GM21576 (cell line): Measurements from ENCODE around the gene KCNJ3.

Experiments used
- ATAC-seq: cut with Tn5 transposase; IDR thresholded peaks from one replicate; pipeline ENCODE4 v1.9.1; 2021; ENCODE audit warnings: mild to moderate bottlenecking, moderate library complexity; ENCODE audit not compliant: unreplicated experiment

KCNJ3 gene, protein sequence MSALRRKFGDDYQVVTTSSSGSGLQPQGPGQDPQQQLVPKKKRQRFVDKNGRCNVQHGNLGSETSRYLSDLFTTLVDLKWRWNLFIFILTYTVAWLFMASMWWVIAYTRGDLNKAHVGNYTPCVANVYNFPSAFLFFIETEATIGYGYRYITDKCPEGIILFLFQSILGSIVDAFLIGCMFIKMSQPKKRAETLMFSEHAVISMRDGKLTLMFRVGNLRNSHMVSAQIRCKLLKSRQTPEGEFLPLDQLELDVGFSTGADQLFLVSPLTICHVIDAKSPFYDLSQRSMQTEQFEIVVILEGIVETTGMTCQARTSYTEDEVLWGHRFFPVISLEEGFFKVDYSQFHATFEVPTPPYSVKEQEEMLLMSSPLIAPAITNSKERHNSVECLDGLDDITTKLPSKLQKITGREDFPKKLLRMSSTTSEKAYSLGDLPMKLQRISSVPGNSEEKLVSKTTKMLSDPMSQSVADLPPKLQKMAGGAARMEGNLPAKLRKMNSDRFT

DNA sequence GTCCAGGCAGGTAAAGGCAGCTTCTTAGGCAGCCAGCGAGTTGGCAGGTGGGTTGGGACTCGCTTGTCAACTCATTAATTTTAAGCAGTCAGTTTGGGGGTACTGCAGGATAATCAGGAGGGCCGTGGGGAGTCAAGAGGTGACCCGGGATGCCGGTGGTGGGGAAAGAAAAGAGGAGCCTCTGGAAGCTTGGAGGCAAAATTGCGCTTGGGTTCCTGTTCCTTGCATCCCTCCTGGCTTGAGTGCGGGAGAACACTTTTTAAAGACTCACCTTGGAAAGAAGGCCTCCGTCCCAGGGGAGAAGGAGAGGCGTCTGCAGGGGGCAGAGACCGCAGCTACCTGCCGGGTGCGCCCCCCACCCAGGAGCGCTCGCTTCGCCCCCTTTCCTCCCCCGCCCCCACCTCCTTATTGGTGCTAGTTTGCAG, at the start of gene KCNJ3:
Gene KCNJ3, plus strand, starts transcription at position 400 of the 425 bp plus-strand sequence. CDS start 81 bp downstream, outside the sequence.
- no peak for ATAC-seq

DNA sequence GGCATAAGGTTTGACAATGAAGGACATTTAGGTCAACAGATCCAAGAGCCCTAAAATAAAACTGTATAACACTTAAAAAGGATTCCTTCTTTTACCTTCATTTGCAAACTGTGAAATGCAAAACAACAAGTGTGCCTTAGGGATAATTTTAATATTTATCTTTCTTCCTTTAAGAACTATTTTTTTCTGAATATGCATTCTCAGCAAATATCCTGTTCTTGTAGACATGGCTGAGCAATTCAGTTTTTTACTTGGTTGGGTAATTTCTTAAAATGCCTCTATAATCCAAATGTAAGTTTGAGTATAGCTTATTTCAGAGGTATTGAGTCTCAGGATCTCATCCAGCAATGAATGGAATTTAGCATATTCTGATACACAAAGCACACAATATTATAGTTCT, 43.0 kb upstream of the KCNJ3 start:
- ATAC-seq, result no peak

DNA sequence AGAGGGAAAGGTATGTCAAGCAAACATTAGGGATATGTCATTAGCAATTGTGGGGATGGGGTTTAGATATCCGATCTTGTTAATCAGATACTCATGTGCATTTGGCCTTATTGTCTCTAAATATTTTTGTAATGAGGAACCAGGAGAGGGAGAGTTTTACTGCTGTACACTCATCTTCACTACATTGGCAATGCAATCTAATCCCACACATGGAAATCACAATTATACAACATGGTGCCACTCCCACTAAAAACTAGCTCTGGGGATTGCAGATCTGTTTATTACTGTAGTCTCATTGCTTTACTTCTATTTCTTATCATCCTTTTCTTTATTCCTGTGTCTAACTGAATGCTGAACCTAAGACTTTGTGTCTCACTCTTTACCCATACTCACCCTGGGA, 39.6 kb upstream of the KCNJ3 start:
- ATAC-seq, result no peak

DNA sequence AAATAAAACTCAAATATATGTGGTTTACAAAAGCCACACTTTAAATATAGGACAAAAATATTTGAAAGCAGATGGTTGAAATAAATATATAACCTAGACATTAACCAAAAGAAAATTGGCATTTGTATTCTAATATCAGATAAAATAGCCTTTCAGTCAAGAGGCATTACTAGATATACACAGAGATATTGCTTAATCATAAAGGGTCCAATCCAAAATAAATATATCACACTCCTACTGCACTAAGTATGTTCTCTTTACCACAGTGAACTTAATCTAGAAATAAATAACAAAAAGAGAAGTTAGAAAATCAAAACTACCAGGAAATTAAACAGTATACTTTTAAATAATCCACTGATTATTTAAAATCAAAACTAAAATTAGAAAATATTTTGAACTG, 34.2 kb upstream of the KCNJ3 start:
- ATAC-seq, result no peak

DNA sequence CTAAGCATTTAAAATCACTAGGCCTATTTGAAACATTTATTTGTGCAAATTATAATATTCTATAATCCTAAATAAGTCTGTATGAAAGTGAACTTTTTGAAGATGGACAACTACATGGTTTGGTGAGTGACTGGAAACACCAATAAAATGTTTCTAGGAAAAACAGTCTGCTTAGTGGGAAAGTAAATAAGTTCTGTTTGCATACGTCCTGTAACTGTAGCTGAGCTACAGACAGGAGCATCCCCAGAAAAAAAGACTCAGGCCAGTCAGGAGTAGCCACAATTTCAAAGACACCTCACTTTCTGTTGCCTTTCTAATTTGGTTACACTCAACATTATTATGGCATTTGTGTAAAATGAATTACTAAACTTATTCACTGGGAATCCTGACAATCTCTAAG, 28.4 kb upstream of the KCNJ3 start:
- ATAC-seq, result no peak

DNA sequence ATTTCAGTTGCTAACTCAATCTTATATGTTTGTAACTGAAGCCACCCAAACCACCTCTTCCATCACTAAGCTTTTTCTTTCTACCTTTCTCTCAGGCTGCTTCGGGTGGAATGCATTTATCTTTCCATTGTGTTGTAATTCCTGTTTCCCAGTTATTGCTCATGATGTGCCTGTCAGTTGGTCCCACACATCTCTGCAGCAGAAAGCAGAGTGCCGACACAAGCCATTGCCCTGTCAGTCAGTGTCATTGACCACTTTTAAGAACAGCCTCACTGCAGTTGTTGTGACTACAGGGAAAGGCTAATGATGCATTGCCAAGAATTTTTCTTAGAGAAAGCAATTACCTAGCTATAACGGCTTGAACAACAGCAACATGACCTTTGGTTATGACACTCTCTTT, 24.8 kb upstream of the KCNJ3 start:
- no peak for ATAC-seq

DNA sequence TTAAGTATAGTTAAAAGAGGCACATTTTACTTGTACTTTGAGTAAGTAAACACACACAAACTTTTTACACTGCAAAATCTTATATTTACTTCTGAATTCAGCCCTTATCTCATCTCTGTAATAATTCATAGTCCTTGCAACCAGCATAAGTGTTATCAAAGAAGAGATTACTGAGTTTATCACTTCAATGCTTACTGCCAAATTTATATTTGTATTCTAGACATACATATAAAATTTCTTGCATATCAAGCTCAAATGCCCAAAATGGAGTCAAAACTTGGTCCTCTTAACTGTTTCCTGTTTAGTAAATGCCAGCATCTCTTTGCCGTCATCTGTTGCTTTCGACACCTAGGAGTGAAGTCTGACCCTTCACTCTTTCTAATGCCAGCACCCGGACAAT, 21.1 kb upstream of the KCNJ3 start:
- no peak for ATAC-seq

DNA sequence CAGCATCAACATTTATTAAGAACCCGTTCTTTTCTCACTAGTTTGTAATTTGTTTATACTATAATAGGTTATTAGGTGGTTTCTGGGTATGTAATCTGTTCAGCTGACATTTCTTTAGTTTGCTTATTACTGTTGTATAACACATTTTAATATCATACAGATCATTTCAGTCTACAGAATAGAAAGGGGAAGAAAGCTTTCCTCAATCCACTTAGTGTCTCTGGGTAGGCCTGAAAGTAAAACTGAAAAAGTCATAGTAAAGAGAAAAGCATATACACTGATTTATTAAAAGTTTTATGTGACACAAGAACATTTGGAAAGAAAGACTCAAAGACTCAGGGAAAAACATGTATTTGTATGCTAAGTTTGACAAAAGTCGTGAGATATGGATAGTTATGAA, 16.8 kb upstream of the KCNJ3 start:
- ATAC-seq, result no peak

DNA sequence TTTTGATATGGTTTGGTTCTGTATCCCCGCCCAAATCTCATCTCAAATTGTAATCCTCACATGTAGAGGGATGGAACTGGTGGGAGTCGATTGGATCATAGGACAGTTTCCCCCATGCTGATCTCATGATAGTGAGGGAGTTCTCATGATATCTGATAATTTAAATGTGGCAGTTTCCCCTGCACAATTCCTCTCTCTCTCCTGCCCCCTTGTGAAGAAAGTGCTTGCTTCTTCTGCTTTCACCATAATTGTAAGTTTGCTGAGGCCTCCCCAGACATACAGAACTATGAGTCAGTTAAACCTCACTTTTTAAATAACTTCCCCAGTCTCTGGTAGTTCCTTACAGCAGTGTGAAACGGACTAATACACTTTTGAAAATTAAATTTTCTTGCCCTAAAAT, 12.3 kb upstream of the KCNJ3 start:
- no peak for ATAC-seq

DNA sequence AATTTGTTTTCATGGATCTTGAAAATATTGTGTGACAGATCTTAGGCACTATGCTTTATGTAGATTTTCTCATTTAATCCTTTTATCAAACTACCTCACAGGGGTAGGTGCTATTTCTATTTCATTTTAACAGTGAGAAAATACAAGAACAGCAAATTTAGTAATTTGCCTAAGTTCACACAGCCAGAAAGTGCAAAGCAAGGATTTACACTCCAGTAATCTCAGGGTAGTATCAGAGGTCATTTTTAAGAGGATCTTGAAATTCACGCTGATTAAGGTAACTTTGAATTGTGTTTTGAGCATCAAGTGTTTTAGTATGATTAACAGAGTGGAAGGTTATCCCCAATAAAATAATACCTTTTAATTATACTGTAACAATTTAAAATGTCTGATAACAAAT, 10.1 kb upstream of the KCNJ3 start:
- no peak for ATAC-seq

DNA sequence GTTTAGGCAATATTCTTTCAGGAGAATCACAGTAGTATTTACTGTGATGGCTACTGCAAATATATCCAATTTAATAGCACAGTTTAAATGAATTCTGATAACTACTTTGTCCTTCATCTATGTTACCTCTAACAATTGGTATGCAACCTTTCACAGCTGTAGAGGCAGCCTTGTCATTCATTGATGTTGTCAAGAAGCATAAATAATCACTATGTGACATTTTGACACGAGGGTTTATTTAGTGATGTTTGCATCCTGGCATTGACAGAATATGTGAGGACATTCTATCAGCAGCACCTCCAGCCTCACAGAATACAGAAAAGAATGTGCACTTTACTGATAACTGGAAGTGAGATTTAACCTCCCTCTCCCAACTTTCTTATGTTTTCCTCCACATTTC, 9.3 kb upstream of the KCNJ3 start:
- no peak for ATAC-seq

DNA sequence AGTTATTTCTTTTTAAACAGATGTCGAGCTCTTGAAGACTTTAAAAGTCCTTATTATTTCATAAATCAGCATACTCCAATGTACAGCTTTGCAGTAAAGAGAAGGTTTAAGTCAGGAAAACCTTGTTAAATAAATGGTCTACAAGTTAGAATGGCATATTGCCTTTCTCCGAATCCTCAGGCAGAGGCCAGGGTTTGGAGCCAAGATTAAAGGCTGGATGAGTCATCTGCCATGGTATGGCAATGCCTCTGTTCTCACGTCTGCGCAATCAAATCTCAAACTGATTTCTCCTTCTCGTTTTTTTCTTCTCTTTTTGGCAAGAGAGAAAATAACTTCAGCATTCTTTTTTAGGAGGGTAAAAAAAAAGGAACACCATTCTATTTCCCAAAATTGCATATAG, 5.6 kb upstream of the KCNJ3 start:
- no peak for ATAC-seq

DNA sequence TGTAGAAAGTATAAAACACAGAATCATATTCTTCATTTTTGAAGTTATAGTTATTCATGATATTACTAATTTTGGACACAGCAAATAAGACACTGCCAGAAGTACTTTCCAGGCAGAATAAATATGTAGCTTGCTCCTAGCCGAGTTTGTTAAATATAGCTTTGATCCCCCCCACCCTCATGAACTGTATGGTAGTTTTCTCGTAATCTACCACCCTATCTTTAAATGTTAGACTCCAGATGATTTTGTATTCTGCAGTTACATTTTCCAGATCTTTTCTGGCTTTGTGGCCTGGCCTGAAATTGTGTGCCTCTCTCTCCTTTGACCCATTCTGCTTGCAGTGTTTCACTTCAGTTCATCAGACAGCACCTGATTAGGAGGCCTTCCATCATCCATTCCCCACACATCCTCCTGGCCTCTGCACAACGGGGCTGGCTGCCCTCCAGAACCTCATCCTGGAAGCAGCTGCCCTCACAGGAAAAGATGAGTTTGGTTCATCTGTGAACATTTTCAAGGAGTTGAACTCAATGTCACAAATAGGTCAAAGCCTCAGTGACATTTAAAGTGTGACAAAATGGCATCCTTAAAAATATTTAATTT, 4.7 kb upstream of the KCNJ3 start:
- ATAC-seq, result no peak

DNA sequence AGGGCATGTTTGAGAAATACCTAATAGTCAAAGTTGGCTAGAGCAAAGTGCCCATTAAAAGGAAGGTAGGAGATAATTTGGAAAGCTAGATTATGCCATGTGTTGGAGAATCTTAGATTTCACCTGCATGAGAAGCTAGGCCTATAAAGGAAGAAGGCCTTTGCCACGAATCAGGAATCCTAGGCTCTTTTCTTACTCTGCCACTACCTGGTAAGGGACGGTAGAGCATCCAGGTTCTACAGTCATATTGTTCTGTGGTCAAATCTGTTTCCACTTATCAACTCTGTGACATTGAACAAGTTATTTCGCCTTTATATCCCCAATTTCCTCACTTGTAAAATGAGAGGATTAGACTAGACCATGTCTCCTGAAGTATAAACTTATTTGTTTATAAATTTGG, 3.6 kb upstream of the KCNJ3 start:
- ATAC-seq, result no peak

DNA sequence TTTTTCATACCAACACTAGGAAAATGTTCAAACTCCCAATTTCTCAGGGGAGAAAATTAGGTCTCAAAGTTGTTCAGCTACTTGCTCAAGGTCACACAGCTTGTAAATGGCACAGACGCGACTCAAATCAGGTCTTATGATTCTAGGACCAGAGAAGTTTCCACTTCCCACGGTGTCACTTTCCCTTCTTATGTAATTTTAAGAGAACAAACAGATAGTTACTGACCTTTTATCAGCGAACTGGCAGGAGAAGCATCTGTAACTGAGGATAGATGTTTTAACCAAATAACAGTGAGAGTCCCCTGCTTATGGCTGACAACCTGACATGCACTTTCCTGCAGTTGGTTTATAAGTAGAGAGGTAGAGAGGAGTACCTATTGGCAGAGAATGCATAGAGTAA, 2.1 kb upstream of the KCNJ3 start:
- ATAC-seq, result no peak

DNA sequence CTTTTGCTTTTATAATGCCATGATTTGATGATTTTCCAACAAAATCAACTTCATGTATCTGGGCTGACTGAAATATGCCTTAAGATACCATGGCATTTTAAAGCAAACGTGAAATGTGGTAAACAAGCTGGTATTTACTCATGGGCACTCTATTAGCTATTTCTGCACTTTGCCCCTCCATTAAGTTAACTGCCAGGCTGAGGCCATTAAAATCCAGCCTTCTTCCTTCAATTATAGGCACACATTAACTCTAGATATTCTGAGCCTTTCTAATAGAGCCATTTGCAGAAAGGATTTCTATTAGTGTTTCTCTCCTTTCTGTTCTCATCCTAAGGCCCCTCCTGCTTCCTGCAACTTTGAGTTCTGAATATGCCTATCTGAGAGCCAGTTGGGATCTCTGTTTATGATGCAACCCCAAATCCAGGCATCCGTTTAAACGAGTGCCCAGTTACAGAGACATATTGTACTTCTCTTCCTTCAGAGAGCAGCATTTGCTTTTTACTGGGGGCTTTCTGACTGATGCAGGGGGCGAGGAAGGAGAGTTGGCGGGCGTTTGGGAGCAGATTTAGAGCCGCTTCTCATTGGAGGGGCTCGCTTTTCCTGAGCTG, 1.6 kb upstream of the KCNJ3 start:
- ATAC-seq, result no peak

DNA sequence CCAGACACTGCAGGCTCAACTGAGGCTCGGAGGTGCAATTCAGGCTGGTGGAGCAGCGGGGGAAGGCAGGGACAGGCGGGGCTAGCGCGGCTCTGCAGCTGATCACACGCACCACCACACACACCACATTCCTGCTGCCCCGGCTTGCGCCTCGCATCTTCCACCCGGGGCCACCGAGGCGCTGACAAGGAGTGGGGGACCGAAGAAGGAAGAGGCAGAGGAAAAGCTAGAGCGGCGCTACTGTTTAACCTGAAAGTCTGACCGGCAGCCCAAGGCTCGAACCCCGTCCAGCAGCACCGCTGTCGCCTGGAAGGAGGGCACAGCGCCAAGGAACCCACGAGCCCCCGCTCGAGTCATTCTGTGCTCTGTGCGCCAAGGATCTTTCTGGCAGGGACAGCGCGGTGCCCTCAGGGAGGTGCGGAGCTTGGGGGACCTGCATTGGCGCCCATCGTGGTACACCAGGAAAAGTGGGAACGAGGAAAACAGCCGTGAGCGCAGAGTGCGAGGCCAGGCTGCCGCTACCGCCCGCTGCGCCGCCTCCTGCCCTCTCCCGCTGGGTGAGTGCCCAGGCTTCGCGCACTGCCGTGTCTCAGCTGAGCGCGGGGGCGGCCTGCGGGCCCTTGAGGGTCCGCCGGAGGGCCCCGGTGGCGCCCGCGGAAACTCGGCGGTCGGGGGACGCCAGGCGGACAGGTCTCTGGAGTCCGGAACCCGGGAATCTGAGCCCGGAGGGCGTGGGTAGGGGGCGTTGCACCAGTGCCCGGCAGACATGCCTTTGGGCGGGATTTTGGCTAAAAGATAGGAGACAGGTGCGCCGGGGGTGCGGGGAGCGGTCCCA, 860 bp upstream of the KCNJ3 start:
- no peak for ATAC-seq

DNA sequence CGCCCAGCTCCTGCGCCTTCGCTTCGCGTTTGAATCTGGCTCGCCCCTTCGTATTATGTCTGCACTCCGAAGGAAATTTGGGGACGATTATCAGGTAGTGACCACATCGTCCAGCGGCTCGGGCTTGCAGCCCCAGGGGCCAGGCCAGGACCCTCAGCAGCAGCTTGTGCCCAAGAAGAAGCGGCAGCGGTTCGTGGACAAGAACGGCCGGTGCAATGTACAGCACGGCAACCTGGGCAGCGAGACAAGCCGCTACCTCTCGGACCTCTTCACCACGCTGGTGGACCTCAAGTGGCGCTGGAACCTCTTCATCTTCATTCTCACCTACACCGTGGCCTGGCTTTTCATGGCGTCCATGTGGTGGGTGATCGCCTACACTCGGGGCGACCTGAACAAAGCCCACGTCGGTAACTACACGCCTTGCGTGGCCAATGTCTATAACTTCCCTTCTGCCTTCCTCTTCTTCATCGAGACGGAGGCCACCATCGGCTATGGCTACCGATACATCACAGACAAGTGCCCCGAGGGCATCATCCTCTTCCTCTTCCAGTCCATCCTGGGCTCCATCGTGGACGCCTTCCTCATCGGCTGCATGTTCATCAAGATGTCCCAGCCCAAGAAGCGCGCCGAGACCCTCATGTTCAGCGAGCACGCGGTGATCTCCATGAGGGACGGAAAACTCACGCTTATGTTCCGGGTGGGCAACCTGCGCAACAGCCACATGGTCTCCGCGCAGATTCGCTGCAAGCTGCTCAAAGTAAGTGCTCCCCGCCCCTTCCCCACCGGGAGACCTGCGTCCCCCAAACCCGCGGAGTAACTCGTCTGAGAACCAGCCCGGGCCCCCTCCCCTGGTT, 453 bp downstream of the KCNJ3 start:
- ATAC-seq, result no peak

DNA sequence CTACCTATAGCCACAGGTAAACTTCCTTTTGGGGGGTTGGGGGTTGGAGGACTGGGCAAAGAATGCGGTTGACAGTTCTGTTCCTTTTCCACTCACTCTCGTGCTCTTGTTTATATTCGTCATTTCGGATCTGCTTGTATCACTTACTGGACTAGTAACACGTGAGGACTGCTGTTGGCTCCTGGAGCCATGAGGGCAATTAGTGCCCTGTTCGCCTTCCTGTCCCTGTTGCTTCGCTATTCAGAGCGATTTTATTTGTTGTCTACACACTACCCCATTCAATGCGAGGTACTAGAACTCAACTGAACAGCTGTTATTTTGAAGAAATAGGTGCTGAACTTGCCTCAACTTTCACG, 1.1 kb downstream of the KCNJ3 start:
- no peak for ATAC-seq

DNA sequence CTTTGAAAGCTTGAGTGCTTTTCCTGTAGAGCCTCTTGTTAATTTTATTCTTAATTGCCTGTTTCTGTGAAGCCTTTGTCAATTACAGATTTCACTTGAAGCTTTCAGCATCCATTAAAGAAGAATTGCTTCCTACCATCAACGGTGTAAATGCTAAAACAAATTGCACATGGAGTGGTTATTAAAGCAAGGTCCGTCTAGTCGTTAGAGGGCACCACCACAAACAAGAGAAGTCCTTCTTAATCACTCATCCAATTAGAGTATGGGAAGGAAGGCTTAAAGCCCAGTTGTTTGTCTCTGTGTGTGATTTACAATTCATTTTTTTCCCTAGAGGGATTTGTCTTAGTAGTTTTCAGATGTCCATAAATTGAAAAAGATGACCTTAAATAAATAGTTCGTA, 1.6 kb downstream of the KCNJ3 start:
- no peak for ATAC-seq
